Fibroblast of skin of left quadriceps (primary cell): Measurements from ENCODE around the gene CBX7.
A peak's percentile ranks its signal among the peaks of the same experiment; 100 is the strongest.
"Not testable (repeated sequence)": the region's sequence is repeated elsewhere in the genome, so short reads cannot be mapped to it uniquely, and the experiment has no call there.

ENCODE experiments used
- DNase-seq, 2 experiments: peaks; one replicate each; pipeline ENCODE4 v3.0.0-alpha.2; 2013; ENCODE audit warnings: low read depth in 2 of 2

Gene CBX7

DNA sequence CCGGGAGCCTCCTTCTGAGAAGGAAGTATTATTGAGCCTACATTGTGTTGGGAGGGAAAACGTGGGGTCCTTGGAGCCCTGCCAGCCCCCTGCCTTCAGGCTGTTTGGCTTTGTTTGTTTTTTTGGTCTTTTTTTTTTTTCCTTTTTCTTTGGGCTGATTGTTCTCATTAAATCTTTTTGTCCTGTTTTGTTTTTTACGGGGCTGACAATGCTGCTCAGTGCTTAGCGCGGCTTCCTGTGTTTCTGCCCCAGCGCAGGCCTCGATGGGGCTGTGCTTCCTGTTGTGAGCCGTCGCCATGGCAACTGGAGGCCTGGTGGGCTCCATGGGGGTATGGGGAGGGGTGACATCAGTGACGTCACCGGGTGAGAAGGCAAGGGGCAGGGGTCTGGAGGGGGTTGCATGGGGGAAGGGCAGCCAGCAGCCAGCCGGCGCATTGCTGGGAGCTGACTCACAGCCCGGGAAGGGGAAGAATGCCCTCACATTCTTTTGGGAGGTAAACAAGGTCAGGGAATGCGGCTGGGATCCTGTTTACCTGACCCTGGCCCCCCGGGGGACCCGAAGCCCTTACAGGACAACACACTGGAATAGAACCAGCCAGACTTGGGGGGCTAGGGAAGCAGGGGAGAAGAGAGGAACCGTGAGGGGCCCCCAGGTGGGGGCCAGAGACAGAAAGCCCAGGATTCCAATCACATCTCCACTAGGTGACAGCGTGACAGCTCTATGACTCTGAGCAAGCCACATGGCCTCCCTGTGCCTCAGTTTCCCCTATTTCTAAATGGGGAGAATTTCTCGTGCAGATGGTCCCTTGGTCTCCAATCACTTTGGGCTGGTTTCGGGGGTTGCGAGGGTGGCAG is 22.2 kb upstream of the CBX7 start:
- peak; percentile 76 to 85 for DNase-seq

DNA sequence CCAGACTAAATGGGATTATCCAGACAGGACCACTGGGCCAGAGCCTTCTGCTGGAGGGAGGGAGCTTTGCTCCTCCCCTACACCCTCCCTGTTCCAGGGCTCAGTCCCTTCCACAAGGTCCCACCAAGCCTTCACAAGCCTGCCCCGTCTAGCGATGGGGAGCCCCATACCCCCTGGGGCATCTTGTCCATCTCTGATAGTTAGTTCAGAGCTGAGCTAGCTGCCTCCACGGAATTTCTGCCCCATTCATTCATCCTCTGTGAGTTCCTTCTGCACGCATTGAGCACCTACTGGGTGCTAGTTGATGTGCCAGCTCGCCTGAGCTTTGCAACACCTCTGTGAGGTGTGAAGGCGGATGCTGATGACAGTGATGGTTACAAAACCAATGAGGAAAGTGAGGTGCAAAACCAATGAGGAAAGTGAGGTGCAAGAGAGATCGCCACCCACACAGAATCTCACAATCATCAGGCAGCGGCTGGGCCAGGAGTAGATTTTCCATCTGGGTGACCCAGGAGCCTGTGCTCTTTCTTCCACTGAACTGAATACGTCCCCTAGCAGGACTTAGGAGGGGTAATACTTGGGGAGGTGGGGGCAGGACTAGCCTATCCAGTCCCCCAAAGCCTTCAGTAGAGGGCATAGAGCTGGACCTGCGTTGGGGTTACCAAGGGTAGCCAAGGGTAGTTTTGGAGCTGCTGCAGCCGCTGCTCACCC is 21.5 kb upstream of the CBX7 start:
- DNase-seq, result no peak

DNA sequence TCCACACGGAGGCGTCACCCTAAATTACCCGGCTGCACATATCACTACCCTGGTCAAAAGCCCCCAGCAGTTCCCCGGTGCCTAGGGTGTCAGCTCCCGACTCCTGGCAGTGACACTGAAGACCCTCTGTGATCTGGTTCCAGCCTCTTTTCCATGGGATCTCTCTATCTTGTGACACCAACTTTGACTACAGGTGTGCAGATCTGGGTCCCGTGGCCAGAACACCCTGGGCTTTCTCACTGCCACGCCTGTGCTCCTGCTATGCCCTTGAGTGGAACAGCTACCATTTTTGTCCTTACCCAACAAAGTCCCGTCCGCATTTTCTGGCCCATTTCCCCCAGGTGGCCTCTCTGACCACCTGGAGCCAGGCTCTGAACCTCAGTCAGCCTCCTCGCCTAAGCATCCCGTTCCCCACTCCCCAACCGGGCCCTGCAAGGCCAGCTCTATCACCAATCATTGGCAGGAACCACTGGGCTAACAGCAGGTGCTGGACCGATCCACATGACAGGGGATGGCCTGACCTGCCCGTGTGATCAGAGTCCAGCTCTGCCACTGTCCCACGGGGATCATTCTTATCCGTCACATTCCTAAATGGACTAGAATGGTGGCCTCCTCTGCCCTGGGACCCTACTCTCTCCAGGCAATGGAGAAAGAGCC is 20.7 kb upstream of the CBX7 start:
- DNase-seq, result no peak

DNA sequence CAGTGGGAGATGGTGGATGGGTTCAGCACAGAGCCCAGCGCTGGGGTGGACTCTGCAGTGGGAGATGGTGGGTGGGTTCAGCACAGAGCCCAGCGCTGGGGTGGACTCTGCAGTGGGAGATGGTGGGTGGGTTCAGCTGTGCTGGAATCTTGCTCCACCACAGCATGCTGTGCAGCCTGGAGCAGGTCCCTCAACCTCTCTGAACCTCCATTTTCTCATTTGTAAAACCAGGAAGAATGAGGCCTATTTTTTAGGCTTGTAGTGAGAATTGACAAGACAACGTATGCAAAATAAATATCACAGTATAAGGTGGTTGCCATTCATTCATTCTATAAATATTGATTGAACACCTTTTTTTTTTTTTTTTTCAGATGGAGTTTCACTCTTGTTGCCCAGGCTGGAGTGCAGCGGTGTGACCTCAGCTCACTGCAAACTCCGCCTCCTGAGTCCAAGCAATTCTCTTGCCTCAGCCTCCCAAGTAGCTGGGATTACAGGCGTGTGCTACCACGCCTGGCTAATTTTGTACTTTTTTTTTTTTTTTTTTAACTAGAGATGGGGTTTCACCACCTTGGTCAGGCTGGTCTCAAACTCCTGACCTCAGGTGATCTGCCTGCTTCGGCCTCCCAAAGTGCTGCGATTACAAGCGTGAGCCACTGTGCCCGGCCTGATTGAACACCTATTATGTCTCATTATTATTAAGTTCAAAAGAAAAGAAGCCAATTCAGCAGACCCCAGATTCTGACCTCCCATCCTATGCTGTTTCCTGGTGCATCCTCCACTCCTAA is 20.0 kb upstream of the CBX7 start:
- not testable (repeated sequence) for DNase-seq

DNA sequence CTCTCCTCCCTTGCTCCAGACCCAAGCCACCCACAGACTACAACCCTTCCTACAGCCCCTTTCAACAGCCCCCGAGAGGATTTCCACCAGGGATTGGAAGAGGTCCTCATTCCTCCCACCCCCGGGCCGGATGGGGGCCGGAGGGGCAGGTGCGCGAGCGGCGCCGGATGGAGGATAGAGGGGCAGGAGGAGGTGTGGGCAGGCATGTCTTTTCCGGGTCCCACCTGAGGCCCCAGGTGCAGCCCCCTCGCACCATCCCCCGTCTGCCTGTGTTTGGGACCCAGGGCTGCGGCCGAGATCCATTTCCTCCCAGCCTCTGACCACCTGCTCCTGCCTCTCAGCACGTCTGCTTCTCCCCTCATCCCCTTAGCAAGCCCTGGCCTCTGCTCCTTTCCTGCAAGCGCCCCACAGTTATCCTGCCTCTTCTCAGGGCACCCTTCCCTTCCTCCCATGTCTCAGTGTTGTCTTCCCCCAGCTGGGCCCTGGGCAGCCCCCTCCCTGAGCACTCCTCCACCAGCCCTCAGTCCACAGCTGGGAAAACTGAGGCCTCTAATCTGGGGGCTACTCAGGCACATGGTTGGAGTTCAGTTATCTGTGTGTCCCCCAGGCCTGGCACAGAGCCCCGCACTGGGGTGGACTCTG is 19.3 kb upstream of the CBX7 start:
- no peak for DNase-seq

DNA sequence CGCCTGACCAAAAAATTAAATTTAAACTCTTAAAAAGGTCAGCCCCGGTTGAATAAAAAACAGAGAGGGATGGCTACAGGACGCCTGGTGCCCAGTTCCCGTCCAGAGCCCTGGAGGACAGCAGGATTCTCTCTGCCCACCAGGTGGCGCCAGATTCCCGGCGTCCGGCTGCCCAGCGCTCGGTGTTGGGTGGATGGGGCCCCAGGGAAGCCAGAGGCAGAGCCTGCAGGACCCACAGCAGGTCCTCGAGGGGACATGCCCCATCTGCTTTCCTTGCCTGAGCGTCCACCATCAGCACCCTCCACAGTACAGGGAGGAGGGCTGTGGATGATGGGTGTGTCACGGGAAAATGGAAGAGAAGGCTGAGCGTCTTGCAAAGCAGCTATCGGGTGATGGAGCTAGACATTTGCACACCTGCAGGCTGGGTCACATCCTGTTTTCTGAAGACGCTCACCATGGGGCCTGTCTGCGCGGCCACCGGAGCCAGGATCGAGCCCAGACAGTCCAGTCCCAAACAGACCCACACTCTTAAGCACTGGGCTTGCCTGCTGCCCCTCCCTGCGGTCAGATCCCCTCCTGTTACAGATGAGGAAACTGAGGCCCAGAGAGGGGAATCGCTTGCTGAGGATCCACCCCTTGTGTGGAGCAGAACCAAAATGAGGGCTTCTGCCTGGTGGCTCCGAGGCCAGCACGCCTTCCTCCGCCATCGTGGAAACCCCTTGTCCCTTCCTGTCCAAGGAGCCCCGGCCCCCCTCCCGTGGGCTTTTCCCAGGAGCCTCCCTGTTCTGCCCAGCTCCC is 18.5 kb upstream of the CBX7 start:
- peak; percentile 38 for DNase-seq

DNA sequence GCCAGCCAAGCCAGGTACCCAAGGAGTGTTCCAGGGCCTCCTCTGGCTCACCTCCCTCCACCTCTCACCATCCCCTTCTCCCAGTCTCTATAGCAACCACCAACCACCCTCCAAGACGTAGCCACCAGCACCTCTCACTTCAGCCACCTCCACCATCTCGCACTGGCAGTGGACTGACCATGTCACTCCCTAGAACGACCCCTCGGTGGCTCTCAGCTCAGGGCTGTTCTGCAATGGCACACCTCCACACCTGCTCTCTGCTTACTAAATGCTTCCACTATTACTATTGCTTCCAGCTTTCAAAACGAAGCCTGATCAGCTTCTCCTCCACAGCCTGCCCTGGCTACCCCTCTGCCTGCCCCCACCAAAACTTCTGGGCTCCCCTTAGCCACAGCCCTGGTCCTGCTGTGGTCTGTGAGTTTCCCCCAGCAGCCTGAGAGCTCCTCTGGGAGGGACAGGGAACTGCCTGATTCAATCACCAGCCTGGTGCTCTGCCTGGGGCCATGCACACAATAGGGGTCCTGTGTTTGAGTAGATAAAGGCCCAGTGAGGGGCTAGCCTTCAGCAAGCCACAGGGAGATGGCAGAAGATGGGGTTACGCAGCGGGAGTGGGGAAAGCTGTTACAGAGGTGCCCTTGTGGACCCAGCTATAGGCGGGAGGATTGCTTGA is 17.5 kb upstream of the CBX7 start:
- DNase-seq, result no peak

DNA sequence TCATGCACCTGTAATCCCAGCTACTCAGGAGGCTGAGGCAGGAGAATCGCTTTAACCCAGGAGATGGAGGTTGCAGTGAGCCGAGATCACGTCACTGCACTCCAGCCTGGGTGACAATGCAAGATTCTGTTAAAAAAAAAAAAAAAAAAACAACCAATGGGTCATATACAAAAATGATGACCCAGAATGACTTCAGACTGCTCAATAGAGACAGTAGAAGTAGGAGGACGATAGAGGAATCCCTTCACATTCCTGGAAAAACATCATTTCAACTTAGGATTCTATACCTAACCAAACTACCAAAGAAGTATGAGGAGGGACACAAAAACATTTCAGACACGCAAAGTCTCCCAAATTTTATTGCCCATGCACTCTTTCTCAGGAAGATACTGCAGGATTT is 14.1 kb upstream of the CBX7 start:
- no peak for DNase-seq

DNA sequence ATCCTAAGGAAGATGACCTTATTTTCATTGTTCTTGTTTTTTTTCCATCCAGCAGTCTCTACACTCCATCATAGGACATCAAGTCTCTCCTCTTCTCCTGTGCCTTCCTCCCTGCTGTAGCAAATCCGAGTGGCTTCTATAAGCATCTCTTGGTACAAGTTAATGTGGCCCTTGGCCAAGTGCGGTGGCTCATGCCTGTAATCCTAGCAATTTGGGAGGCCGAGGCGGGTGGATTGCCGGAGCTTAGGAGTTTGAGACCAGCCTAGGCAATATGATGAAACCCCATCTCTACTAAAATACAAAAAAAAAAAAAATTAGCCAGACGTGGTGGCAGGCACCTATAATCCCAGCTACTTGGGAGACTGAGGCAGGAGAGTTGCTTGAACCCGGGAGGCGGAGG is 3.6 kb upstream of the CBX7 start:
- DNase-seq, result not testable (repeated sequence)

DNA sequence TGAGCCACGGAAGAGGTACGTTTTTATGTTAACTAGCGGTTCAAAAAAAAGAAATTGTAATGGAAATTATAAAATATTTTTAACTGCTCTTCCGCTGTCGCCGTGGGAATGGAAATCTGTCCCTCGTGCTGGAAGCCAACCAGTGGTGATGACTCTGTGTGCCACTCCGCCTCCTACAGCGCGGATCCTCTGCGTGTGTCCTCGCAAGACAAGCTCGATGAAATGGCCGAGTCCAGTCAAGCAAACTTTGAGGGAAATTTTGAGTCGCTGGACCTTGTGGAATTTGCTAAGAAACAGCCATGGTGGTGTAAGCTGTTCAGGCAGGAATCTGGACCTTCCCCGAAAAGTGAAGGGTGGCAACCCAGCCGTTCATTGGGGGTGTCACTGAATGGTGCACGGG is 2.9 kb upstream of the CBX7 start:
- no peak for DNase-seq

DNA sequence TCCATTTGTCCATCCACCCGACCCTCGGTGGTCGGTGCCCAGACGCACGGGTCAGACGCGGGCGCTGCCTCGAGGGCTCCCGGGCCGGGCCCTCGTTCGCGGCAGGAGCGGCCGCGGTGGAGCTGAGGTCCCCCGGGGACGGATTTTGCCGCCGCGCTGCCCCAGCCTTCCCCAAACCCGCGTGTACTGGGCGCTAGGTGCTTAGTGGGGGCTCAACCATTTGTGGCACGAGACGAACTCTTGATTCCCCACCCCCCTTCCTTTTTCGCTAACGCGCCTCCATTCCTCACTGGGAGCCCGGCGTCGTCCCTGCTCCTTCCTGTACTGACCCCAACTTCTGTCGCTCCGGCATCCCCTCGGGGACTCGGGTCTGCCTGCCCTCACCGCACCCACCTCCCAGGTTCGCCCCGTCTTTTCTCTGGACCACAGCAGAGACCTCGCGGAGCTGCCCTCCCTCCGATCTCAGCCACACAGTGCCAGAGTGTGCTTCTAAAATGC is 789 bp upstream of the CBX7 start:
- DNase-seq, result no peak

DNA sequence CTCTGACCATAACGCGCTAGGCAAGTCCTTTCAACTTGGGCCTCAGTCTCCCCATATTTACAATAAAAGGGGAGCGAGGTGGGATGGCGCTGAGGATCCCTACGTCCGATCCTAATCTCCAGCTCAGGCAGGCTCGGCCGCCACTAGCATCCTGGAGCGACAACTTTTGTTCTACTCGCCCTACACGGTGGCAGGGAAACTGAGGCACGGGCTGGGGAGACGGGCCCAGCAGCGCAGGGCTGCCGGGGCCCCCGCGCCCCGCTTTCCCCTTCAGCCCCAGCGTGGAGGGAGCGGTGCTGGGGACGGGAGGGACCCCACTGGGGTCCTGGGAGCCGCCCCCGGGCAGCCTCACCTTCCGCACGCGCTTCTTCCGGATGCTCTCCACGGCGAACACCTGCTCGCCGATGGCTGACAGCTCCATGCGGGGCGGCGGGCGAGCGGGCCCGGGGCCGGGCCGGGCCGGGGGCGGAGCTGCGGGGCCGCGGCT is 413 bp downstream of the CBX7 start:
- DNase-seq, result no peak

DNA sequence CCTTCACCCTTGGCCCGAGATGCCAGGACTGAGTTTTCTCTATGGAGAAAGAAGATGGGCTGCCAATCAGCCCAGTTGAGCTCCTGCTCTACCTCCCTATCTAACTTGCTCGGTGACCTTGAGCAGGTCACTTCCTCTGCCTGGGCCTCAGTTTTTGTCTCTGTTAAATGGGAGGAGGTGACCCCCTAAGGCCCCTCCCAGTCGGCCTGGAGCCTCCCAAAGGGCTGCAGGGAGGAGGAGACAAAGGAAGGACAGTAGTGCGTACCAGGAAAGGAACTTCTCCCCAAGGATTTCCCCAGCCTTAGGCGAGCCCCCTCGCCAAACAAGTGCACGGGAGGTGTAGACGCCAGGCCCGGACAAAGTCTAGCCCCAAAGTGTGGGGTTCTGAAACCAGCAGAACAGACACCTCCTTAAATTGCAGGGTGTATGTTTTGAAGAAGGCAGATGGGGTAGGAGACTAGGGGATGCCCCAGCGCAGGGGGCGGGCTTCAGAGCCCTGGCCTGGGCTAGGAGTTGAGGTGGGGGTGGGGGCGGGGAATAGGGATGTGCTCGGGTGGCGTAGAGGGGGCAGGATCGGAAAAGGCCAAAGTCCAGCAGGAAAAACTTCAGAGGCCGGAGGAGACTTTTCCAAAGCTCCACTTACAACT is 1.0 kb downstream of the CBX7 start:
- no peak for DNase-seq

DNA sequence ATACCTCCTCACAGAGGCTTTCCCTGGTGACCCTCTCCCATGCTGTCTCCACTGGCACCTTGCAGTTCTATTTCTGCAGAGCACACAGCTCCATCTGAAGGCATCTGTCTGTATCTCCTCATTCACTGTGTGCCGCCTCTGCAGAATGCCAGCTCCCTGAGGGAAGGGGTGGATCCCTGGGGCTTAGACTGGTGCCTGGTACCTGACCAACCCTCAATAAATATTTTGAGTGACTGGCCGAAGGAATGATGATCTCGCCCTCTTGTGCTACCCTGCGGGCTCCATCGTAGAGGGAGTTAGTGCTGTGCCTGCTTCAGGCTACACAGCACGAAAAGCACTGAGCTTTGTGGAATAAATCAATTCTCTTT is 1.6 kb downstream of the CBX7 start:
- no peak for DNase-seq

DNA sequence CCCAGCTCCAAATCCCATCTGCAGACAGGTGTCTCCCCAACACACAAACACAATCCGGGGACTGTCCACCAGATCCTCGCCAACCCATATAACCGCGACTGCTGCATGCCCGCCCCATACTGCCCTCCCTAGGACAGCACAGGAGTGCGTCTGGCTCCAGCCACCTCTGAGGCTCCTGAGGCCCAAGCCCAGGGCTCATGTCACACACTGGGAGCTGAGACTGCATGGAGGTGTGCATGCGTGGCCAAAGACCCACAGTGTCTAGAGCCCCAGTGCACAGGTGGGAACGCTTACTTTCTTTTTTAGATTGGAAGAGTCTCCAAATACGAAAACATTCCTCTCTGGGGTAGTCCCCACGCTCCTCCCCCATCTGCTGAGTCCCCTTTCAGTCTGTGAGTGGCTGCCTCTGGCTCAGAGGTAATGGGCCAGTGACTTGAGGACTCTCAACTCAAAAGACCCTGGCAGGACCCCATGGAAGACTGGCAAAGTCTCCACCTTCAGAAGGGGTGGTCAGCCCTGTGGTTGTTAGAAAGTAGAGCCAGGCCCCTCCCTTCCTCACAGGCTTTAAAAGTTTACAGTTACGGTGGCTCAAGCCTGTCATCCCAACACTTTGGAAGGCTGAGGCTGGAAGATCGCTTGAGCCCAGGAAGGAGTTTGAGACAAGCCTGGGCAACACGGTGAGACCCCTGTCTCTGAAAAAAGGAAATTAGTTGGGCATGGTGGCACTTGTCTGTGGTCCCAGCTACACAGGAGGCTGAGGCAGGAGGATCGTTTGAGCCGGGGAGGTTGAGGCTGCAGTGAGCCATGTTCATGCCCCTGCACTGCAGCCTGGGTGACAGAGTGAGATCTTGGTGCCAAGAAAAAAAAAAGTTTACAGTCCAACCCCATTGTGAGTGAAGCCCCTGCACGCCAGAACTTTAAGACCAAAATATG is 2.3 kb downstream of the CBX7 start:
- no peak for DNase-seq

DNA sequence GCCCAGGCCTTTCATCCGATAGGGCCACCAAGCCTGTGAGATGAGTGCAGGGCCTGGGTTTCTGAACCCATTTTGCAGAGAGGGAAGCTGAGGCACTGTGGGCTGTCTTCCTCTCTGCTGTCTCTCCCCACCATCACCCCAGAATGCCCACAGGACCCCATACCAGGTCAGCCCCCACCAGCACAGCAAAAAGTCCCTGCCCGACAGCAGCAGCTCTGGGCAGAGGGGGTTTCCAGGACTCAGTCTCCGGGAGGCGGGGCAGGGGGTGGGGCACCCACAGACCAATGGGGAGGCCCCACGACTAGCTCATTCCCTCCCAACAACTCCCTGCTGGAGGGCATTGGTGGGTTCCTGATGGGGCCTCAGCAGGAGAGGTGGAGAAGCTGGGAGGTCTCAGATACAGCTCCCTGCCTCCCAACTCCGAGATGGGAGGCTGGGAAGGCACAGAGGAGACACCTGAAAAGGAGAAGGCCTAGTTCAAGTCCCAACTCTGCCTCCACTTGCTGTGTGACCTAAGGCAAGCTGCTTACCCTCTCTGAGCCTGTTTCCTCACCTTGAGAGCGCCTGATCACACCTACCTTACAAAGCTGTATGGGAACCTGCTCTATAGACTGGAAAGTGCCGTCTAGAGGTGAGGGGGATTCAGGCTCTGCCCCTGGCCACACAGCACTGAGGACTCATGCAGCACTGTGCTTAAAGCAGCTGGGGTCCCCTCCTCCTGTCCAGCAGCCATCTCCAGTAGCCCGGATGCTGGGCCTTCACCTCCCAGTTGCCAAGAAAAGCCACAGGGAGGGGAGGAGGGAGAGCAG is 3.5 kb downstream of the CBX7 start:
- no peak for DNase-seq

DNA sequence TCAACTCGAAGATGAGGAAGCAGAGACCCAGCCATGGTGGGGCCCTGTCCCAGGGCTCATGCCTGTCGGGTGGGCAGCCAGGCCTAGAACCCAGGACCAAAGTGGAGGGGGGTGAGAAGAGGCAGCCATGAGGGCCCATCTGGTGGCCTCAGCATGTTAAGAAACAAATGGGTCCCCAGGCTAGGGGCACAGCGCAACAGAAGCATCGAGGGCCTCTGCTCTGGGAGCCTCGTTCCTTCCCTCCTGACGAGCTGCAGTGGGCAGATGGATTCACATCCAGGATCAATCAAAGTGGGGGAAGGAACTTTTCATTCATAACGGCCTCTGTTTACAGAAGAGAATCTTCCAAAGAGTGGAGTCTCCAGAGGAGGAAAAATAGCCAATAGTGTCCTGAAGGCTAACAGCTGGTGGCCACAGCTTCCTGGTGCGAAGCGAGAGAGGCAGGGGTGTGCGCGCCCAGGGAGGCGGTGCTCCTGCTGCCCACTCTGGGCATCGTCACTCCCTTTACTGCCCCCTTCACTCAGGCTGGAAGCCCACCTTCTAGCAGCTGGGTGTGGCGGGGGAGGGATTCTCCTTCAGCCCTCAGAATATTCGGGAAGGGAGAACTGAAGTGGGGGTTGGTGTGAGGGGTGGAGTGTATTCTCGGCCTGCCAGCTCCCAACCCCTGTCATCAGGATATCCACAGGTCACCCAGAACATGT is 4.3 kb downstream of the CBX7 start:
- DNase-seq, result no peak
